Naive thymus-derived CD4-positive, alpha-beta T cell (primary cell): ENCODE data around the gene CFAP20DC. TPM values are rescaled to one million over a fixed set of nuclear protein-coding genes. Genes with fewer than 3 reads are reported as not detected.

Source experiments
- ATAC-seq: fragments of 150-1000 bp; cut with Tn5 transposase; 2 replicates; pipeline ENCODE4 v1.10.0; 2021; ENCODE audit warnings: mild to moderate bottlenecking, moderate library complexity
- CTCF ChIA-PET: fragments of 350-600 bp; sonication (Branson Sonifier 250); formaldehyde crosslinking; loops from one replicate; lab custom pipeline; 2021; ENCODE audit warnings: antibody characterized with exemption; lab: Charles Lee
- POLR2A ChIA-PET: fragments of 350-600 bp; sonication (Branson Sonifier 250); formaldehyde crosslinking; loops from one replicate; lab custom pipeline; 2021; ENCODE audit warnings: antibody characterized with exemption, inconsistent platforms; lab: Charles Lee
- DNase-seq, 9 donors: peaks; one replicate each; pipeline versions ENCODE4 v3.0.0 to v3.0.0-alpha.2; 2020 to 2022; ENCODE audit warnings: mixed read lengths in 1 of 9
- H3K27ac ChIP-seq: one replicate; pipeline ENCODE4 v1.7.0; 2013; ENCODE audit warnings: mild to moderate bottlenecking, low read depth, low read length, moderate library complexity
- H3K27me3 ChIP-seq, 2 donors: one replicate each; pipeline ENCODE4 v1.7.0; 2013; ENCODE audit warnings: low read length in 2 of 2, mild to moderate bottlenecking in 2 of 2, moderate library complexity in 2 of 2; ENCODE audit not compliant: control insufficient read depth in 2 of 2, insufficient read depth in 2 of 2
- H3K36me3 ChIP-seq, 3 experiments: 1 replicate in 2 of 3; 2 replicates in 1 of 3; pipeline ENCODE4 v1.7.0; 2013; ENCODE audit warnings: low read length in 3 of 3, mild to moderate bottlenecking in 3 of 3, moderate library complexity in 1 of 3; ENCODE audit not compliant: insufficient read depth in 3 of 3, control insufficient read depth in 2 of 3
- H3K4me1 ChIP-seq, 2 donors: one replicate each; pipeline ENCODE4 v1.7.0; 2013; ENCODE audit warnings: low read length in 2 of 2, mild to moderate bottlenecking in 2 of 2, moderate library complexity in 1 of 2; ENCODE audit not compliant: control insufficient read depth in 2 of 2, insufficient read depth in 2 of 2
- H3K4me3 ChIP-seq: 2 replicates; pipeline ENCODE4 v1.7.0; 2013; ENCODE audit warnings: mild to moderate bottlenecking, low read length
- H3K9me3 ChIP-seq, 3 experiments: 1 replicate in 2 of 3; 2 replicates in 1 of 3; pipeline ENCODE4 v1.7.0; 2013; ENCODE audit warnings: low read length in 3 of 3; ENCODE audit not compliant: control insufficient read depth in 2 of 3
- H3K27ac Mint-ChIP-seq, 9 donors: one replicate each; pipeline ENCODE4 v1.8.0; 2020 to 2022; ENCODE audit warnings: mixed read lengths in 9 of 9, mild to moderate bottlenecking in 8 of 9, moderate library complexity in 5 of 9, inconsistent platforms in 2 of 9
- H3K27me3 Mint-ChIP-seq, 5 donors: one replicate each; pipeline ENCODE4 v1.8.0; 2021 to 2022; ENCODE audit warnings: mixed read lengths in 5 of 5, mild to moderate bottlenecking in 1 of 5
- H3K36me3 Mint-ChIP-seq, 5 donors: one replicate each; pipeline ENCODE4 v1.8.0; 2020 to 2022; ENCODE audit warnings: mixed read lengths in 5 of 5, mild to moderate bottlenecking in 3 of 5, inconsistent platforms in 1 of 5
- H3K4me1 Mint-ChIP-seq, 7 donors: one replicate each; pipeline ENCODE4 v1.8.0; 2020 to 2022; ENCODE audit warnings: mixed read lengths in 7 of 7, mild to moderate bottlenecking in 3 of 7, inconsistent platforms in 1 of 7
- H3K4me3 Mint-ChIP-seq, 10 donors: one replicate each; pipeline ENCODE4 v1.8.0; 2020 to 2022; ENCODE audit warnings: mild to moderate bottlenecking in 10 of 10, mixed read lengths in 10 of 10, moderate library complexity in 6 of 10, inconsistent platforms in 2 of 10
- H3K9me3 Mint-ChIP-seq, 11 donors: one replicate each; pipeline ENCODE4 v1.8.0; 2020 to 2022; ENCODE audit warnings: mixed read lengths in 11 of 11, mild to moderate bottlenecking in 4 of 11, inconsistent platforms in 1 of 11, moderate library complexity in 1 of 11
- intact Hi-C, 2 donors: fragments of 100-400 bp; cut with micrococcal nuclease; formaldehyde crosslinking; loops; one replicate each; pipeline ENCODE4 v1.15.1; 2023
- polyA plus RNA-seq, 2 donors: library from polyadenylated mRNA; unstranded; fragments of 300-500 nt; fragmentation: Illumina TruSeq; gene quantifications; one replicate each; pipeline ENCODE4 v1.2.3, GENCODE V29; 2021
- total RNA-seq, 6 experiments: library from RNA in 5 of 6; stranded (reverse) in 5 of 6; gene quantifications; 1 replicate in 5 of 6; 2 replicates in 1 of 6; pipeline ENCODE4 v1.2.3 and lab custom pipeline; 2021 to 2026

Gene CFAP20DC
- total and polyA plus RNA-seq, 7 experiments from 2014 or later: 0.24 to 1.2 (median 0.42) TPM; not detected in 3

DNA sequence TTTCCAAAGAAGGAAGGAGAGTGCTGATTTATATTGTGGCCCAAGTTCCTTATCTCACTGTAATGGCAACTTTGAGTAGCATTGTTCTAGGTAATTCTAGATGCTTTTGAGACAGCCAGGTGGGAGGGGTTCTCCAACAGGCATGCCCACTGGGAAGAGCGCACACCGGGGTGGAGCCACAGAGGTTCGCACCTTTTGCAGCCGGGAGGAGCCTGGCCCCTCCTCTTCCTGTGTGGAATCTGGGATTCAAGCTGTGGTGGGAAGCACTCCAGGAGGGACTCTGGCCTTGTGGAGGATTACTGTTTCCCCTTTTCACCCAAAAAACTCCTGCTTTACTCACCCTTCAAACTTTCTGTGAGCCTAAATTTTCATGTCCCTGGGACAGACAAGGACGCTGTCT is 53.1 kb downstream of the CFAP20DC start:
- H3K4me1 Mint-ChIP-seq: peaks cover 0 to 4% (median 2%) of the 10 kb centered on the region in 7 donors
- no peak overlapping the region for H3K4me3 Mint-ChIP-seq
- Histone ChIP-seq H3K4me1 (no peaks in the 10 kb centered on the region), H3K4me3 (no peak overlapping the region), H3K27ac (no peak overlapping the region), H3K9me3 (no peaks in the 10 kb centered on the region), H3K27me3 (no peaks in the 10 kb centered on the region), H3K36me3 (no peaks in the 10 kb centered on the region)
- DNase-seq: no peak
- ChIA-PET POLR2A (no interaction called here), CTCF (no interaction called here)
- peaks cover 0 to 1% (median 0%) of the 10 kb centered on the region in 11 donors for H3K9me3 Mint-ChIP-seq
- peaks cover 0 to 2% (median 0%) of the 10 kb centered on the region in 5 donors for H3K36me3 Mint-ChIP-seq
- intact Hi-C loops: loop anchor here (10.0 kb wide), 2 partner anchors 208 to 1948 kb away; no protein-coding TSS in a partner anchor
- H3K27me3 Mint-ChIP-seq: peaks cover 5 to 19% (median 17%) of the 10 kb centered on the region in 5 donors
- no peak for ATAC-seq
- H3K27ac Mint-ChIP-seq: no peak overlapping the region

DNA sequence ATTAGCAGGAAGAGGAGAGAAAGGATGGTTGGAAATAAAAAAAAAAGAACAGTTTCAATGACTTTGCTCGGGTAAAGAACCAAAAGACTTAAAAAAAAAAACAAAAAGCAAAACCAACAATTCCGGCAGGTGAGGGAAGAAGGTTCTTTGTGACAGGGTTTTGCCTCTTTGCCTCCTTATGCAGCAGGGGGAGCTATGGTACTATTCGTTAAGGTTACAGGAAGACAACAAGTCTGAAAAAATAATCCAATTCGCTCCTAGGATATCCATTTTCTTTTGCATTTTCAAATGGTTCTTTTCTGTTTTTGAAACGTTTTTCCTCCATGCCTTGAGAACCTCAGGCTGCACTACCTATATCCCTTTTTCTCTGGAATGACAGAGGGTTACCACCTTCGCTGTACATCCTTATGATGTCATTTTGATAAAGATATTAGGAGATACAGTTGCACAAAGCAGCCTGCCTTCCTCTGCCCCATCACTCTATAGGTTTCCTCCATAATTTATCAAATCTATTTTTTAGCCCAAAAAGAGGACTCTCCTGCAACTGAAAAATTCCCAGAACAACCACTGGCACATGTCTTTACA is 55.0 kb downstream of the CFAP20DC start:
- DNase-seq (peak in 7 of 9 donors; percentile 20 to 58 (median 47)), ATAC-seq (peak; percentile 65)
- Histone ChIP-seq H3K27ac (no peak overlapping the region), H3K36me3 (no peaks in the 10 kb centered on the region), H3K4me1 (no peaks in the 10 kb centered on the region), H3K27me3 (peaks cover 0 to 3% of the 10 kb centered on the region in 2 donors), H3K4me3 (no peak overlapping the region), H3K9me3 (no peaks in the 10 kb centered on the region)
- POLR2A ChIA-PET: no interaction called here
- Mint-ChIP-seq H3K4me1 (peaks cover 0 to 4% (median 0%) of the 10 kb centered on the region in 7 donors), H3K4me3 (no peak overlapping the region), H3K36me3 (no peaks in the 10 kb centered on the region), H3K9me3 (no peaks in the 10 kb centered on the region), H3K27ac (no peak overlapping the region), H3K27me3 (peaks cover 4 to 16% (median 7%) of the 10 kb centered on the region in 5 donors)
- intact Hi-C loops: loop anchor here (1.0 to 10.0 kb wide), 4 partner anchors 57 to 1950 kb away; no protein-coding TSS in a partner anchor
- CTCF ChIA-PET: interaction anchor here (0.7 kb wide), 1 partner anchor 17 kb away, joined by 3 read pairs; no protein-coding TSS in a partner anchor

DNA sequence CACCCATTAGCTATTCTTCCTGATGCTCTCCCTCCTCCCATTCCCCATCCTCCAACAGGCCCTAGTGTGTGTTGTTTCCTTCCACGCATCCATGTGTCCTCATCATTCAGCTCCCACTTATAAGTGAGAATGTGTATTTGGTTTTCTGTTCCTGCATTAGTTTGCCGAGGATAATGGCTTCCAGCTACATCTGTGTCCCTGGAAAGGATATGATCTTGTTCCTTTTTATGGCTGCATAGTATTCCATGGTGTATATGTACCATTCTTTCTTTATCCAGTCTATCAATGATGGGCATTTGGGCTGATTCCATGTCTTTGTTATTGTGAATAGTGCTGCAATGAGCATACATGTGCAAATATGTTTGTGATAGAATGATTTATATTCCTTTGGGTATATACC is 56.3 kb downstream of the CFAP20DC start:
- DNase-seq: no peak
- H3K27me3 Mint-ChIP-seq: peaks cover under 1 to 18% (median 9%) of the 10 kb centered on the region in 5 donors
- CTCF ChIA-PET: no interaction called here
- H3K4me1 Mint-ChIP-seq: peaks cover 0 to 4% (median 0%) of the 10 kb centered on the region in 7 donors
- POLR2A ChIA-PET: interaction anchor here (0.6 kb wide), 1 partner anchor 207 kb away, joined by 3 read pairs; no protein-coding TSS in a partner anchor
- no peaks in the 10 kb centered on the region for H3K9me3 Mint-ChIP-seq
- ATAC-seq: no peak
- Histone ChIP-seq H3K36me3 (no peaks in the 10 kb centered on the region), H3K27me3 (peaks cover 0 to 3% of the 10 kb centered on the region in 2 donors), H3K4me3 (no peak overlapping the region), H3K4me1 (no peaks in the 10 kb centered on the region), H3K9me3 (no peaks in the 10 kb centered on the region), H3K27ac (no peak overlapping the region)
- intact Hi-C loops: loop anchor here (10.0 kb wide), 2 partner anchors 211 to 1951 kb away; no protein-coding TSS in a partner anchor
- H3K36me3 Mint-ChIP-seq: no peaks in the 10 kb centered on the region
- no peak overlapping the region for H3K4me3 Mint-ChIP-seq
- H3K27ac Mint-ChIP-seq: no peak overlapping the region

DNA sequence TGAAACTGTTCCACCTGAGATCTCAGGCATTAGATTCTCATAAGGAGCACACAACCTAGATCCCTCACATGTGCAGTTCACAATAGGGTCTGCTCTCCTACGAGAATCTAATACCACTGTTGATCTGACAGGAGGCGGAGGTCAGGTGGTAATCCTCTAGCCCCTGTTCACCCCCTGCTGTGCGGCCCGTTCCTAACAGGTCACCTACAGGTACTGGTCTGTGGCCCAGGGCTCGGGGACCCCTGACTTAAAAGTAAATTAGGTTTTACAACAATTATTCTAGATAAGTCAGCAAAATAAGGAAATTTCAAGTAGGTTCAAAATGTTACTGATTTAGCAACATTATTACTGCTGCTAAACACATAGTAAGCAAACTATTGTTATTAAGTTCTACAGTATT is 58.2 kb downstream of the CFAP20DC start:
- Mint-ChIP-seq H3K4me3 (no peak overlapping the region), H3K9me3 (peaks cover 0 to 2% (median 0%) of the 10 kb centered on the region in 11 donors), H3K27me3 (peaks cover 0 to 25% (median 10%) of the 10 kb centered on the region in 5 donors), H3K27ac (no peak overlapping the region), H3K36me3 (no peaks in the 10 kb centered on the region), H3K4me1 (peaks cover 0 to 4% (median 0%) of the 10 kb centered on the region in 7 donors)
- Histone ChIP-seq H3K27ac (no peak overlapping the region), H3K9me3 (no peaks in the 10 kb centered on the region), H3K4me1 (no peaks in the 10 kb centered on the region), H3K4me3 (no peak overlapping the region), H3K27me3 (peaks cover 0 to 3% of the 10 kb centered on the region in 2 donors), H3K36me3 (no peaks in the 10 kb centered on the region)
- CTCF ChIA-PET: no interaction called here
- POLR2A ChIA-PET: no interaction called here
- intact Hi-C loops: loop anchor here (10.0 kb wide), 2 partner anchors 213 to 1953 kb away; no protein-coding TSS in a partner anchor
- DNase-seq (no peak), ATAC-seq (no peak)

DNA sequence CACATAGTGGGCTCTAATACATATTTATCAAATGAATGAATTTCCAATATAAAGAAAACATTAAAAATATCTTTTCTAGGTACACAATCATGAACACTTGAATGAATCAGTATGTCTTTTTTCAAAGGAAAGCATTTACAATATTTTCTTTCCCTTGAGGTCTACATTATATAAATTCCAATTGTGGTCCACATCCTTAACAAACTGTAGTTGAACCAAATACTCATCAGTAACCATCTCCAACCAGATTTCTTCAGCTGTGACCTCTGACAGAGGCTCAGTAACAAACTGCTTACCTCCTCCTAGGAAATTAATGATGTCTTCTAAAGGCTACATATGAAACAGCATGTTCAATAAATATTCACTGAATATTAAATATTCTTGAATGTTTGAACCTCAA is 58.8 kb downstream of the CFAP20DC start:
- Mint-ChIP-seq H3K4me1 (peaks cover 0 to 4% (median 0%) of the 10 kb centered on the region in 7 donors), H3K27me3 (peaks cover 0 to 25% (median 10%) of the 10 kb centered on the region in 5 donors), H3K4me3 (no peak overlapping the region), H3K9me3 (peaks cover 0 to 6% (median 0%) of the 10 kb centered on the region in 11 donors), H3K36me3 (no peaks in the 10 kb centered on the region), H3K27ac (no peak overlapping the region)
- ATAC-seq (no peak), DNase-seq (no peak)
- Histone ChIP-seq H3K4me1 (no peaks in the 10 kb centered on the region), H3K4me3 (no peak overlapping the region), H3K27me3 (peaks cover 0 to 3% of the 10 kb centered on the region in 2 donors), H3K27ac (no peak overlapping the region), H3K9me3 (no peaks in the 10 kb centered on the region), H3K36me3 (no peaks in the 10 kb centered on the region)
- intact Hi-C loops: loop anchor here (10.0 kb wide), 2 partner anchors 214 to 1954 kb away; no protein-coding TSS in a partner anchor
- POLR2A ChIA-PET: no interaction called here
- CTCF ChIA-PET: no interaction called here

DNA sequence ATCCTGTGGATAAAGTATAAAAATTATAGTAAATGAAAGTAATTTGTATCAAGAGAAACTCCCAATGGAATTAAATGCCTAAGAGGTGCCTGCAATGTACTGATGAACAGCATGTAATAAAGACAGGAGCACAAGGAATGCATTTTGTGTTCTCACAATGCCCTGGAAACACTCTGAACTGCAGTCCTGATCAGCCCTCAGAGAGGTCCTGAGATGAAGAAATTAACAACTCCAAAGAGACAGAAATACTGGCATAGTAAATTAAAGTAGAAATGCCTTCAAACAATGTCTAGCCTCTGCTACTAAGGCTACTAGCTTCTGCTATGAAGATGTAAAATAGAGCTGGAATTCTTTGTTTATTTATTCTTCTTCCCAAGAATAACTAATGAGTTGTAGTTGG is 59.9 kb downstream of the CFAP20DC start:
- no peak for ATAC-seq
- CTCF ChIA-PET: no interaction called here
- no peak for DNase-seq
- intact Hi-C loops: loop anchor here (10.0 kb wide), 2 partner anchors 215 to 1955 kb away; no protein-coding TSS in a partner anchor
- Mint-ChIP-seq H3K36me3 (no peaks in the 10 kb centered on the region), H3K4me1 (peaks cover 0 to 3% (median 0%) of the 10 kb centered on the region in 7 donors), H3K9me3 (peaks cover 0 to 9% (median 0%) of the 10 kb centered on the region in 11 donors), H3K27ac (no peak overlapping the region), H3K4me3 (no peak overlapping the region), H3K27me3 (peaks cover 7 to 25% (median 15%) of the 10 kb centered on the region in 5 donors)
- Histone ChIP-seq H3K9me3 (no peaks in the 10 kb centered on the region), H3K36me3 (no peaks in the 10 kb centered on the region), H3K4me3 (no peak overlapping the region), H3K27me3 (peaks cover 0 to 3% of the 10 kb centered on the region in 2 donors), H3K27ac (no peak overlapping the region), H3K4me1 (no peaks in the 10 kb centered on the region)
- POLR2A ChIA-PET: no interaction called here
